Osteocyte (in vitro differentiated cells): ENCODE data around the gene SIK3. TPM values are rescaled to one million over a fixed set of nuclear protein-coding genes. Genes with fewer than 3 reads are reported as not detected.
A peak's percentile ranks its signal among the peaks of the same experiment; 100 is the strongest.
"Not testable (repeated sequence)": the region's sequence is repeated elsewhere in the genome, so short reads cannot be mapped to it uniquely, and the experiment has no call there.

ENCODE experiments used
- DNase-seq: peaks from one replicate; pipeline ENCODE4 v3.0.0; 2021; ENCODE audit warnings: mixed read lengths; ENCODE audit not compliant: unreplicated experiment; ENCODE audit errors: extremely low spot score
- H3K27ac Mint-ChIP-seq: one replicate; pipeline ENCODE4 v1.8.0; 2021; ENCODE audit warnings: mild to moderate bottlenecking, mixed read lengths; ENCODE audit not compliant: unreplicated experiment
- H3K27me3 Mint-ChIP-seq: one replicate; pipeline ENCODE4 v1.8.0; 2021; ENCODE audit warnings: mixed read lengths; ENCODE audit not compliant: unreplicated experiment
- H3K36me3 Mint-ChIP-seq: one replicate; pipeline ENCODE4 v1.8.0; 2021; ENCODE audit warnings: mixed read lengths; ENCODE audit not compliant: unreplicated experiment
- H3K4me1 Mint-ChIP-seq: one replicate; pipeline ENCODE4 v1.8.0; 2021; ENCODE audit warnings: mixed read lengths; ENCODE audit not compliant: unreplicated experiment
- H3K4me3 Mint-ChIP-seq: one replicate; pipeline ENCODE4 v1.8.0; 2021; ENCODE audit warnings: mild to moderate bottlenecking, moderate library complexity, mixed read lengths; ENCODE audit not compliant: unreplicated experiment
- H3K9me3 Mint-ChIP-seq: one replicate; pipeline ENCODE4 v1.8.0; 2021; ENCODE audit warnings: mixed read lengths; ENCODE audit not compliant: unreplicated experiment
- CTCF ChIP-seq: fragments of 200-600 bp; sonication (generic); IDR thresholded peaks from 2 replicates; pipeline ENCODE4 v1.5.0; 2021; ENCODE audit warnings: antibody characterized with exemption, mild to moderate bottlenecking, moderate library complexity
- total RNA-seq: library from RNA; stranded (reverse); gene quantifications from 2 replicates; pipeline ENCODE4 v1.2.1, GENCODE V29; 2021

SIK3 gene
- total RNA-seq, 1 donor from 2014 or later = 29.5 TPM

- H3K36me3 Mint-ChIP-seq = no peaks in the 10 kb centered on the region
- DNase-seq = no peak
- H3K27me3 Mint-ChIP-seq = no peaks in the 10 kb centered on the region
- TF ChIP-seq CTCF = no peak
- H3K4me3 Mint-ChIP-seq = no peak overlapping the region
- H3K4me1 Mint-ChIP-seq = peaks cover 2% of the 10 kb centered on the region
- H3K9me3 Mint-ChIP-seq = no peaks in the 10 kb centered on the region
- no peak overlapping the region for H3K27ac Mint-ChIP-seq
These were observed 261.6 kb downstream of the SIK3 start for GRCh38 chr11:116836632-116836991.

- no peak overlapping the region for H3K27ac Mint-ChIP-seq
- no peaks in the 10 kb centered on the region for H3K27me3 Mint-ChIP-seq
- no peaks in the 10 kb centered on the region for H3K9me3 Mint-ChIP-seq
- H3K4me3 Mint-ChIP-seq = peak overlapping the region; percentile 55
- peak; percentile 72 for TF ChIP-seq CTCF
- H3K4me1 Mint-ChIP-seq = peaks cover 3% of the 10 kb centered on the region
- DNase-seq = peak; percentile 89
- no peaks in the 10 kb centered on the region for H3K36me3 Mint-ChIP-seq
These were observed 262.2 kb downstream of the SIK3 start for GRCh38 chr11:116835791-116836631.

- Mint-ChIP-seq H3K27me3 (no peaks in the 10 kb centered on the region), H3K4me1 (peaks cover 4% of the 10 kb centered on the region), H3K27ac (no peak overlapping the region), H3K4me3 (peak overlapping the region; percentile 55), H3K9me3 (no peaks in the 10 kb centered on the region), H3K36me3 (no peaks in the 10 kb centered on the region)
- TF ChIP-seq CTCF = no peak
- DNase-seq = no peak
These were observed 263.0 kb downstream of the SIK3 start for GRCh38 chr11:116835042-116835772.

GRCh38 chr11:116834535-116835041, 263.6 kb downstream of the SIK3 start:
- not testable (repeated sequence) for H3K27ac Mint-ChIP-seq, H3K9me3 Mint-ChIP-seq, H3K4me1 Mint-ChIP-seq, H3K4me3 Mint-ChIP-seq, DNase-seq, H3K27me3 Mint-ChIP-seq, H3K36me3 Mint-ChIP-seq

GRCh38 chr11:116833816-116834534, 264.3 kb downstream of the SIK3 start:
- Mint-ChIP-seq H3K27me3 (no peaks in the 10 kb centered on the region), H3K36me3 (no peaks in the 10 kb centered on the region), H3K27ac (no peak overlapping the region), H3K4me3 (no peak overlapping the region), H3K4me1 (peaks cover 11% of the 10 kb centered on the region), H3K9me3 (no peaks in the 10 kb centered on the region)
- no peak for TF ChIP-seq CTCF
- no peak for DNase-seq
